Liver (tissue), 9 donors: ENCODE measurements around the gene RABIF. TPM values are rescaled to one million over a fixed set of nuclear protein-coding genes. Genes with fewer than 3 reads are reported as not detected.
A peak's percentile ranks its signal among the peaks of the same experiment; 100 is the strongest.

Source experiments
- DNase-seq: peaks from one replicate; pipeline ENCODE4 v3.0.0-alpha.2; 2017; ENCODE audit warnings: low spot score
- H3K27ac ChIP-seq, 2 donors: one replicate each; pipeline ENCODE4 v1.7.0; 2013; ENCODE audit warnings: inconsistent platforms in 2 of 2, low read length in 2 of 2, control low read depth in 1 of 2, low read depth in 1 of 2, mild to moderate bottlenecking in 1 of 2
- H3K27me3 ChIP-seq, 4 donors: one replicate each; pipeline versions ENCODE4 v1.6.1 to v1.7.0; 2013; ENCODE audit warnings: low read length in 3 of 4, inconsistent platforms in 1 of 4, mild to moderate bottlenecking in 1 of 4, moderate library complexity in 1 of 4; ENCODE audit not compliant: control insufficient read depth in 4 of 4, insufficient read depth in 4 of 4
- H3K36me3 ChIP-seq, 4 donors: one replicate each; pipeline versions ENCODE4 v1.6.1 to v1.7.0; 2013; ENCODE audit warnings: low read length in 3 of 4, mild to moderate bottlenecking in 3 of 4, low read depth in 1 of 4, moderate library complexity in 1 of 4; ENCODE audit not compliant: control insufficient read depth in 4 of 4, insufficient read depth in 3 of 4
- H3K4me1 ChIP-seq, 4 donors: one replicate each; pipeline versions ENCODE4 v1.6.1 to v1.7.0; 2013; ENCODE audit warnings: low read length in 3 of 4, mild to moderate bottlenecking in 3 of 4, moderate library complexity in 1 of 4; ENCODE audit not compliant: control insufficient read depth in 4 of 4, insufficient read depth in 4 of 4
- H3K4me3 ChIP-seq, 3 donors: one replicate each; pipeline versions ENCODE4 v1.6.1 to v1.7.0; 2013; ENCODE audit warnings: low read length in 3 of 3, control low read depth in 1 of 3, low read depth in 1 of 3, mild to moderate bottlenecking in 1 of 3
- H3K9ac ChIP-seq, 2 donors: one replicate each; pipeline ENCODE4 v1.7.0; 2013; ENCODE audit warnings: low read length in 2 of 2, mild to moderate bottlenecking in 2 of 2, moderate library complexity in 2 of 2, control low read depth in 1 of 2, low read depth in 1 of 2
- H3K9me3 ChIP-seq, 4 donors: one replicate each; pipeline versions ENCODE4 v1.6.1 to v1.7.0; 2013; ENCODE audit warnings: low read length in 3 of 4; ENCODE audit not compliant: control insufficient read depth in 4 of 4
- EGR1 ChIP-seq, 2 donors: IDR thresholded peaks; 2 replicates each; pipeline ENCODE4 v1.6.1; 2016 to 2018; ENCODE audit warnings: antibody characterized with exemption in 2 of 2, low read depth in 2 of 2
- FOXA1 ChIP-seq: IDR thresholded peaks from 2 replicates; pipeline ENCODE4 v1.6.1; 2016; ENCODE audit warnings: antibody characterized with exemption
- FOXA2 ChIP-seq: IDR thresholded peaks from 2 replicates; pipeline ENCODE4 v1.6.1; 2016; ENCODE audit warnings: antibody characterized with exemption
- GABPA ChIP-seq, 2 donors: IDR thresholded peaks in 1 of 2; conservative IDR thresholded peaks in 1 of 2; 2 replicates each; pipeline ENCODE4 v1.6.1; 2016; ENCODE audit warnings: antibody characterized with exemption in 2 of 2, mild to moderate bottlenecking in 1 of 2, moderate library complexity in 1 of 2
- HNF4A ChIP-seq, 2 donors: conservative IDR thresholded peaks; 2 replicates each; pipeline ENCODE4 v1.6.1; 2016; ENCODE audit warnings: antibody characterized with exemption in 2 of 2, mild to moderate bottlenecking in 2 of 2
- HNF4G ChIP-seq: IDR thresholded peaks from 2 replicates; pipeline ENCODE4 v1.6.1; 2016; ENCODE audit warnings: antibody characterized with exemption
- JUND ChIP-seq, 2 donors: IDR thresholded peaks; 2 replicates each; pipeline ENCODE4 v1.6.1; 2016; ENCODE audit warnings: antibody characterized with exemption in 2 of 2
- NR2F2 ChIP-seq: IDR thresholded peaks from 2 replicates; pipeline ENCODE4 v1.6.1; 2016; ENCODE audit warnings: antibody characterized with exemption
- RAD21 ChIP-seq, 2 donors: IDR thresholded peaks; 2 replicates each; pipeline ENCODE4 v1.6.1; 2016; ENCODE audit warnings: antibody characterized with exemption in 2 of 2, mild to moderate bottlenecking in 2 of 2
- RXRA ChIP-seq, 2 donors: IDR thresholded peaks; 2 replicates each; pipeline ENCODE4 v1.6.1; 2017 to 2018; ENCODE audit warnings: antibody characterized with exemption in 2 of 2, mild to moderate bottlenecking in 1 of 2
- SP1 ChIP-seq: IDR thresholded peaks from 2 replicates; pipeline ENCODE4 v1.6.1; 2018; ENCODE audit warnings: antibody characterized with exemption, mild to moderate bottlenecking
- TAF1 ChIP-seq: conservative IDR thresholded peaks from 2 replicates; pipeline ENCODE4 v1.6.1; 2016; ENCODE audit warnings: antibody characterized with exemption, mild to moderate bottlenecking
- YY1 ChIP-seq: IDR thresholded peaks from 2 replicates; pipeline ENCODE4 v1.6.1; 2016; ENCODE audit warnings: antibody characterized with exemption, mild to moderate bottlenecking
- WGBS: extraction: QIAGEN DNeasy Blood & Tissue Kit; methylation state at CpG from one replicate; pipeline ENCODE4 v1.1.7; 2013; 5-methylcytosine and 5-hydroxymethylcytosine counted together
- polyA plus RNA-seq, 2 donors: library from polyadenylated mRNA; stranded (reverse) in 1 of 2; unstranded in 1 of 2; fragments of 200-250 nt in 1 of 2; fragments of >200 nt in 1 of 2; fragmentation: Nextera tagmentation in 1 of 2; extraction: Ambion mirVana in 1 of 2; gene quantifications; one replicate each; pipeline versions ENCODE4 v1.2.1 to v1.2.3, GENCODE V29; 2013 to 2015
- total RNA-seq, 2 donors: library from RNA; depleted of rRNA; stranded (reverse); fragments of >200 nt; gene quantifications; one replicate each; pipeline ENCODE4 v1.2.3, GENCODE V29; 2014
- TF ChIP-seq, protein P1 (sequence below): IDR thresholded peaks from 2 replicates; pipeline ENCODE4 v1.6.1; 2016; ENCODE audit warnings: antibody characterized with exemption, mild to moderate bottlenecking
- TF ChIP-seq, protein P2 (sequence below): IDR thresholded peaks from 2 replicates; pipeline ENCODE4 v1.6.1; 2016; ENCODE audit warnings: antibody characterized with exemption
- TF ChIP-seq, protein P3 (sequence below): IDR thresholded peaks from 2 replicates; pipeline ENCODE4 v1.6.1; 2016; ENCODE audit warnings: antibody characterized with exemption
- TF ChIP-seq, protein P4 (sequence below): fragments of 150-350 bp; IDR thresholded peaks from 2 replicates; pipeline ENCODE4 v1.5.1; 2017; ENCODE audit warnings: improper control_type of control experiment, low read depth, low read length; ENCODE audit not compliant: missing input control
- TF ChIP-seq, protein P5 (sequence below): IDR thresholded peaks from 2 replicates; pipeline ENCODE4 v1.6.1; 2016; ENCODE audit warnings: antibody characterized with exemption
- donor health status: healthy.
- donor health status: healthy.
- donor health status: healthy.
- donor health status: healthy.
- donor health status: healthy.

Gene RABIF
- total and polyA plus RNA-seq, 4 donors, result 3.6 to 7.5 (median 4.3) TPM

DNA sequence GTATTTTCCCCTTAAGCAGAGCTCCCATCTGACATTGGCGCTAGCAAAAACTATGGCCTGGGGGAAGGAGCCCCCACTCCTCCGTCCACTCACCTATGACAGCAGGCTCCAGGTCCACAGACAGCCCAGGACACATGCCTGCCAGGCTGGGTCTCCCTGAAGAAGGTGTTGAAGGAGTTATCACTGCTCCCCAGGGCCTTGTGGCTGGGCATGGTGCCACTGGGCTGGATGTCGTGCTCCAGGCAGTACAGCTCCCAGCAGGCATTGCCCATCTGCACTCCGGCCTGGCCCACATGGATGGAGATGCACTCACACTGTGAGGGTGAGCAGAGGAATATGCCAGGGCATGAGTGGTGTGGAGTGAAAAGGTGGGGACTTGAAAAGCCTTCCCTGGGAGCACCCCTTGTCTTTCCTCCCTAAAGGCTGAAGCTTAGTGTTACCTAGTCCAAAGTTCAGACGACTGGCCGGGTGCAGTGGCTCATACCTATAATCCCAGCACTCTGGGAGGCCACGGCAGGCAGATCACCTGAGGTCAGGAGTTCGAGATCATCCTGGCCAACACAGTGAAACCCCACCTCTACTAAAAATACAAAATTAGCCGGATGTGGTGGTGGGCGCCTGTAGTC lies 30.0 kb downstream of the RABIF start:
- DNase-seq, result no peak
- 67% methylated on average over 10 of the region's 10 CpGs for WGBS
- H3K4me3 ChIP-seq, result no peak overlapping the region
- no peaks in the 10 kb centered on the region for H3K36me3 ChIP-seq
- H3K27ac ChIP-seq, result no peak overlapping the region
- TF ChIP-seq HNF4A (conservative IDR thresholded peaks at IDR 0.05) (peak in 1 of 2 donors; percentile 51), NR2F2 (no peak), JUND (IDR thresholded peaks at IDR 0.05) (no peak)
- peaks cover 1 to 28% (median 16%) of the 10 kb centered on the region in 4 donors for H3K4me1 ChIP-seq
- H3K9me3 ChIP-seq, result no peaks in the 10 kb centered on the region
- H3K27me3 ChIP-seq, result no peaks in the 10 kb centered on the region
- H3K9ac ChIP-seq, result no peak overlapping the region

DNA sequence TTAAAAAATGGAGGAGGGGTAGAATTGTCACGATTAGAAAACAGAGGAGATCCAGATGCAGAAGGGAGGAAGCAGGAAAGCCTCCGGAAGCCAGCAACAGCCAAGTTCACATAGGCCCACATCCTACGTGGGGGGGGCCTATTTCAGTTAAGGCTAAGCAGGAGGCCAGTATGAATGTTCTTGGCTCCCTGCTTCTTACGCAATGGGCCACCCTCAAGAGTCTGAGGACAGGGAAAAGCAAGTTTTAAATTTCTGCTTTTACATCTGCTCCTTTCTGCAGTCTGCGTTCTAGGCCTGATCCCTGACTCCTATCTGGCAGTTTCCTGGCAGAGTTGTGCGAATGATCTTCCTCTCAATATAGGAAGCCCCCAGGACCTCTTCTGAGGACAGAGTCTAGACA lies 30.6 kb downstream of the RABIF start:
- H3K9me3 ChIP-seq, result no peaks in the 10 kb centered on the region
- DNase-seq, result no peak
- no peak overlapping the region for H3K27ac ChIP-seq
- H3K36me3 ChIP-seq, result no peaks in the 10 kb centered on the region
- 67% methylated on average over 6 of the region's 6 CpGs for WGBS
- no peak overlapping the region for H3K4me3 ChIP-seq
- H3K9ac ChIP-seq, result no peak overlapping the region
- no peaks in the 10 kb centered on the region for H3K27me3 ChIP-seq
- TF ChIP-seq, protein P1, sequence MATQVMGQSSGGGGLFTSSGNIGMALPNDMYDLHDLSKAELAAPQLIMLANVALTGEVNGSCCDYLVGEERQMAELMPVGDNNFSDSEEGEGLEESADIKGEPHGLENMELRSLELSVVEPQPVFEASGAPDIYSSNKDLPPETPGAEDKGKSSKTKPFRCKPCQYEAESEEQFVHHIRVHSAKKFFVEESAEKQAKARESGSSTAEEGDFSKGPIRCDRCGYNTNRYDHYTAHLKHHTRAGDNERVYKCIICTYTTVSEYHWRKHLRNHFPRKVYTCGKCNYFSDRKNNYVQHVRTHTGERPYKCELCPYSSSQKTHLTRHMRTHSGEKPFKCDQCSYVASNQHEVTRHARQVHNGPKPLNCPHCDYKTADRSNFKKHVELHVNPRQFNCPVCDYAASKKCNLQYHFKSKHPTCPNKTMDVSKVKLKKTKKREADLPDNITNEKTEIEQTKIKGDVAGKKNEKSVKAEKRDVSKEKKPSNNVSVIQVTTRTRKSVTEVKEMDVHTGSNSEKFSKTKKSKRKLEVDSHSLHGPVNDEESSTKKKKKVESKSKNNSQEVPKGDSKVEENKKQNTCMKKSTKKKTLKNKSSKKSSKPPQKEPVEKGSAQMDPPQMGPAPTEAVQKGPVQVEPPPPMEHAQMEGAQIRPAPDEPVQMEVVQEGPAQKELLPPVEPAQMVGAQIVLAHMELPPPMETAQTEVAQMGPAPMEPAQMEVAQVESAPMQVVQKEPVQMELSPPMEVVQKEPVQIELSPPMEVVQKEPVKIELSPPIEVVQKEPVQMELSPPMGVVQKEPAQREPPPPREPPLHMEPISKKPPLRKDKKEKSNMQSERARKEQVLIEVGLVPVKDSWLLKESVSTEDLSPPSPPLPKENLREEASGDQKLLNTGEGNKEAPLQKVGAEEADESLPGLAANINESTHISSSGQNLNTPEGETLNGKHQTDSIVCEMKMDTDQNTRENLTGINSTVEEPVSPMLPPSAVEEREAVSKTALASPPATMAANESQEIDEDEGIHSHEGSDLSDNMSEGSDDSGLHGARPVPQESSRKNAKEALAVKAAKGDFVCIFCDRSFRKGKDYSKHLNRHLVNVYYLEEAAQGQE, result peak; percentile 14
- TF ChIP-seq, protein P2, sequence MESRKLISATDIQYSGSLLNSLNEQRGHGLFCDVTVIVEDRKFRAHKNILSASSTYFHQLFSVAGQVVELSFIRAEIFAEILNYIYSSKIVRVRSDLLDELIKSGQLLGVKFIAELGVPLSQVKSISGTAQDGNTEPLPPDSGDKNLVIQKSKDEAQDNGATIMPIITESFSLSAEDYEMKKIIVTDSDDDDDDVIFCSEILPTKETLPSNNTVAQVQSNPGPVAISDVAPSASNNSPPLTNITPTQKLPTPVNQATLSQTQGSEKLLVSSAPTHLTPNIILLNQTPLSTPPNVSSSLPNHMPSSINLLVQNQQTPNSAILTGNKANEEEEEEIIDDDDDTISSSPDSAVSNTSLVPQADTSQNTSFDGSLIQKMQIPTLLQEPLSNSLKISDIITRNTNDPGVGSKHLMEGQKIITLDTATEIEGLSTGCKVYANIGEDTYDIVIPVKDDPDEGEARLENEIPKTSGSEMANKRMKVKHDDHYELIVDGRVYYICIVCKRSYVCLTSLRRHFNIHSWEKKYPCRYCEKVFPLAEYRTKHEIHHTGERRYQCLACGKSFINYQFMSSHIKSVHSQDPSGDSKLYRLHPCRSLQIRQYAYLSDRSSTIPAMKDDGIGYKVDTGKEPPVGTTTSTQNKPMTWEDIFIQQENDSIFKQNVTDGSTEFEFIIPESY, result no peak
- TF ChIP-seq EGR1 (IDR thresholded peaks at IDR 0.05; ENCODE audit: low read depth in 2 of 2) (no peak), FOXA1 (no peak), NR2F2 (peak; percentile 22), RAD21 (IDR thresholded peaks at IDR 0.05) (peak in 1 of 2 donors; percentile 15), HNF4A (conservative IDR thresholded peaks at IDR 0.05) (no peak), GABPA (IDR thresholded peaks at IDR 0.05 in 1 of 2, conservative IDR thresholded peaks at IDR 0.05 in 1 of 2) (peak in 1 of 2 donors; percentile 20), YY1 (no peak), JUND (IDR thresholded peaks at IDR 0.05) (no peak), FOXA2 (no peak), HNF4G (no peak), TAF1 (no peak), RXRA (IDR thresholded peaks at IDR 0.05) (peak in 1 of 2 donors; percentile 11), SP1 (no peak)
- TF ChIP-seq, protein P3, sequence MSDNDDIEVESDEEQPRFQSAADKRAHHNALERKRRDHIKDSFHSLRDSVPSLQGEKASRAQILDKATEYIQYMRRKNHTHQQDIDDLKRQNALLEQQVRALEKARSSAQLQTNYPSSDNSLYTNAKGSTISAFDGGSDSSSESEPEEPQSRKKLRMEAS, result no peak
- TF ChIP-seq, protein P4, sequence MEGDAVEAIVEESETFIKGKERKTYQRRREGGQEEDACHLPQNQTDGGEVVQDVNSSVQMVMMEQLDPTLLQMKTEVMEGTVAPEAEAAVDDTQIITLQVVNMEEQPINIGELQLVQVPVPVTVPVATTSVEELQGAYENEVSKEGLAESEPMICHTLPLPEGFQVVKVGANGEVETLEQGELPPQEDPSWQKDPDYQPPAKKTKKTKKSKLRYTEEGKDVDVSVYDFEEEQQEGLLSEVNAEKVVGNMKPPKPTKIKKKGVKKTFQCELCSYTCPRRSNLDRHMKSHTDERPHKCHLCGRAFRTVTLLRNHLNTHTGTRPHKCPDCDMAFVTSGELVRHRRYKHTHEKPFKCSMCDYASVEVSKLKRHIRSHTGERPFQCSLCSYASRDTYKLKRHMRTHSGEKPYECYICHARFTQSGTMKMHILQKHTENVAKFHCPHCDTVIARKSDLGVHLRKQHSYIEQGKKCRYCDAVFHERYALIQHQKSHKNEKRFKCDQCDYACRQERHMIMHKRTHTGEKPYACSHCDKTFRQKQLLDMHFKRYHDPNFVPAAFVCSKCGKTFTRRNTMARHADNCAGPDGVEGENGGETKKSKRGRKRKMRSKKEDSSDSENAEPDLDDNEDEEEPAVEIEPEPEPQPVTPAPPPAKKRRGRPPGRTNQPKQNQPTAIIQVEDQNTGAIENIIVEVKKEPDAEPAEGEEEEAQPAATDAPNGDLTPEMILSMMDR, result no peak
- TF ChIP-seq, protein P5, sequence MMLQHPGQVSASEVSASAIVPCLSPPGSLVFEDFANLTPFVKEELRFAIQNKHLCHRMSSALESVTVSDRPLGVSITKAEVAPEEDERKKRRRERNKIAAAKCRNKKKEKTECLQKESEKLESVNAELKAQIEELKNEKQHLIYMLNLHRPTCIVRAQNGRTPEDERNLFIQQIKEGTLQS, result no peak
- peaks cover 1 to 28% (median 16%) of the 10 kb centered on the region in 4 donors for H3K4me1 ChIP-seq
